GM12892 (cell line): ENCODE results near the gene HACD2.

Experiments used
- POLR2A ChIP-seq: IDR thresholded peaks from 2 replicates; pipeline ENCODE4 v1.6.1; 2011; ENCODE audit warnings: low read depth, low read length, control low read depth
- POLR2AphosphoS5 ChIP-seq: IDR thresholded peaks from 2 replicates; pipeline ENCODE4 v1.6.1; 2011; ENCODE audit warnings: low read depth, low read length, control low read depth
- TAF1 ChIP-seq: IDR thresholded peaks from 2 replicates; pipeline ENCODE4 v1.6.1; 2011; ENCODE audit warnings: low read depth, mild to moderate bottlenecking, control low read depth, low read length, borderline replicate concordance

- TF ChIP-seq TAF1 = no peak
- no peak for TF ChIP-seq POLR2AphosphoS5
- TF ChIP-seq POLR2A = no peak
Observed at GRCh38 chr3:123597561-123597960, 12.7 kb upstream of the HACD2 start.
